ENCODE data around the gene SLC30A3.
"Not testable (repeated sequence)": the region's sequence is repeated elsewhere in the genome, so short reads cannot be mapped to it uniquely, and the experiment has no call there.

SLC30A3 gene

GRCh38 chr2:27262379-27263286 is at the start of gene SLC30A3:
Gene SLC30A3, minus strand, starts transcription at chr2:27263047. Its CDS starts 141 bp downstream, at chr2:27262906.
- peak; percentile 87 for DNase-seq
- peaks cover 42% of the 10 kb centered on the region for H3K27me3 Mint-ChIP-seq
- no peaks in the 10 kb centered on the region for H3K9me3 Mint-ChIP-seq
- no peak within 1 kb of the TSS for H3K27ac Mint-ChIP-seq
- peaks cover 29% of the 10 kb centered on the region for H3K4me1 Mint-ChIP-seq
- peak within 1 kb of the TSS; percentile 76 for H3K4me3 Mint-ChIP-seq
- CTCF ChIA-PET = interaction anchor here (0.9 to 3.5 kb wide), 4 partner anchors 12 to 84 kb away, joined by 3 to 25 read pairs (median 4); no protein-coding TSS in a partner anchor
- H3K36me3 Mint-ChIP-seq = no peaks in the 10 kb centered on the region

GRCh38 chr2:27312152-27312551 is 49.3 kb upstream of the SLC30A3 start:
- DNase-seq = no peak
- CTCF ChIA-PET = interaction anchor here (0.7 to 1.5 kb wide), 4 partner anchors 9 to 63 kb away, joined by 3 to 5 read pairs (median 4); no protein-coding TSS in a partner anchor
- no peak overlapping the region for H3K27ac Mint-ChIP-seq
- H3K9me3 Mint-ChIP-seq = no peaks in the 10 kb centered on the region
- no peak overlapping the region for H3K4me3 Mint-ChIP-seq
- no peaks in the 10 kb centered on the region for H3K4me1 Mint-ChIP-seq
- H3K36me3 Mint-ChIP-seq = peaks cover 10% of the 10 kb centered on the region
- H3K27me3 Mint-ChIP-seq = peaks cover 16% of the 10 kb centered on the region

- no peak for DNase-seq
- peaks cover 10% of the 10 kb centered on the region for H3K36me3 Mint-ChIP-seq
- peaks cover 41% of the 10 kb centered on the region for H3K27me3 Mint-ChIP-seq
- H3K4me3 Mint-ChIP-seq = no peak overlapping the region
- peaks cover 5% of the 10 kb centered on the region for H3K4me1 Mint-ChIP-seq
- H3K9me3 Mint-ChIP-seq = no peaks in the 10 kb centered on the region
- H3K27ac Mint-ChIP-seq = no peak overlapping the region
- CTCF ChIA-PET = no interaction called here
Observed at GRCh38 chr2:27309651-27310050, 46.8 kb upstream of the SLC30A3 start.

GRCh38 chr2:27308359-27308881 is 45.6 kb upstream of the SLC30A3 start, which contains the start of gene UCN:
Gene UCN, minus strand, starts transcription at chr2:27308445. Its CDS starts 550 bp downstream, at chr2:27307895.
- H3K9me3 Mint-ChIP-seq = no peaks in the 10 kb centered on the region
- peaks cover 10% of the 10 kb centered on the region for H3K36me3 Mint-ChIP-seq
- peaks cover 5% of the 10 kb centered on the region for H3K4me1 Mint-ChIP-seq
- DNase-seq = peak; percentile 28
- no peak within 1 kb of the TSS for H3K27ac Mint-ChIP-seq
- peaks cover 46% of the 10 kb centered on the region for H3K27me3 Mint-ChIP-seq
- no peak within 1 kb of the TSS for H3K4me3 Mint-ChIP-seq
- CTCF ChIA-PET = no interaction called here

- H3K27me3 Mint-ChIP-seq = peaks cover 46% of the 10 kb centered on the region
- H3K9me3 Mint-ChIP-seq = no peaks in the 10 kb centered on the region
- H3K4me3 Mint-ChIP-seq = no peak overlapping the region
- peaks cover 10% of the 10 kb centered on the region for H3K36me3 Mint-ChIP-seq
- CTCF ChIA-PET = no interaction called here
- DNase-seq = no peak
- peaks cover 8% of the 10 kb centered on the region for H3K4me1 Mint-ChIP-seq
- no peak overlapping the region for H3K27ac Mint-ChIP-seq
Observed at GRCh38 chr2:27307545-27308358, 44.9 kb upstream of the SLC30A3 start.

- peaks cover 9% of the 10 kb centered on the region for H3K4me1 Mint-ChIP-seq
- no peak for DNase-seq
- CTCF ChIA-PET = no interaction called here
- H3K4me3 Mint-ChIP-seq = no peak overlapping the region
- no peaks in the 10 kb centered on the region for H3K9me3 Mint-ChIP-seq
- H3K27ac Mint-ChIP-seq = no peak overlapping the region
- peaks cover 8% of the 10 kb centered on the region for H3K36me3 Mint-ChIP-seq
- peaks cover 46% of the 10 kb centered on the region for H3K27me3 Mint-ChIP-seq
Observed at GRCh38 chr2:27307287-27307544, 44.4 kb upstream of the SLC30A3 start.

GRCh38 chr2:27306573-27307286 is 43.9 kb upstream of the SLC30A3 start:
- Mint-ChIP-seq H3K4me1 (peaks cover 9% of the 10 kb centered on the region), H3K4me3 (peak overlapping the region; percentile 31), H3K9me3 (no peaks in the 10 kb centered on the region), H3K27me3 (peaks cover 46% of the 10 kb centered on the region), H3K27ac (no peak overlapping the region), H3K36me3 (peaks cover 8% of the 10 kb centered on the region)
- CTCF ChIA-PET = no interaction called here
- peak; percentile 56 for DNase-seq

- peaks cover 9% of the 10 kb centered on the region for H3K4me1 Mint-ChIP-seq
- DNase-seq = no peak
- H3K4me3 Mint-ChIP-seq = no peak overlapping the region
- no peaks in the 10 kb centered on the region for H3K9me3 Mint-ChIP-seq
- H3K27me3 Mint-ChIP-seq = peaks cover 49% of the 10 kb centered on the region
- CTCF ChIA-PET = no interaction called here
- peaks cover 8% of the 10 kb centered on the region for H3K36me3 Mint-ChIP-seq
- no peak overlapping the region for H3K27ac Mint-ChIP-seq
Observed at GRCh38 chr2:27306136-27306535, 43.3 kb upstream of the SLC30A3 start.

GRCh38 chr2:27305516-27305915 is 42.7 kb upstream of the SLC30A3 start:
- peaks cover 49% of the 10 kb centered on the region for H3K27me3 Mint-ChIP-seq
- peak overlapping the region; percentile 1 for H3K27ac Mint-ChIP-seq
- no peak for DNase-seq
- H3K9me3 Mint-ChIP-seq = no peaks in the 10 kb centered on the region
- H3K4me1 Mint-ChIP-seq = peaks cover 9% of the 10 kb centered on the region
- H3K4me3 Mint-ChIP-seq = no peak overlapping the region
- peaks cover 8% of the 10 kb centered on the region for H3K36me3 Mint-ChIP-seq
- CTCF ChIA-PET = interaction anchor here (0.6 to 1.3 kb wide), 2 partner anchors 26 to 62 kb away, joined by 3 to 4 read pairs; no protein-coding TSS in a partner anchor

GRCh38 chr2:27304488-27305240 is 41.8 kb upstream of the SLC30A3 start:
- Mint-ChIP-seq H3K4me3 (no peak overlapping the region), H3K27me3 (peaks cover 49% of the 10 kb centered on the region), H3K36me3 (peaks cover 6% of the 10 kb centered on the region), H3K9me3 (no peaks in the 10 kb centered on the region), H3K27ac (no peak overlapping the region), H3K4me1 (peaks cover 9% of the 10 kb centered on the region)
- CTCF ChIA-PET = interaction anchor here (0.6 to 2.0 kb wide), 3 partner anchors 25 to 204 kb away, joined by 3 to 14 read pairs (median 4); no protein-coding TSS in a partner anchor
- no peak for DNase-seq

- H3K27me3 Mint-ChIP-seq = peaks cover 55% of the 10 kb centered on the region
- peak; percentile 60 for DNase-seq
- no peak overlapping the region for H3K27ac Mint-ChIP-seq
- CTCF ChIA-PET = interaction anchor here (0.6 to 2.8 kb wide), 35 partner anchors 9 to 471 kb away, joined by 3 to 21 read pairs (median 5); partner anchors contain the start of genes ABHD1, MPV17 and TRIM54
- peaks cover 9% of the 10 kb centered on the region for H3K4me1 Mint-ChIP-seq
- no peaks in the 10 kb centered on the region for H3K9me3 Mint-ChIP-seq
- no peaks in the 10 kb centered on the region for H3K36me3 Mint-ChIP-seq
- H3K4me3 Mint-ChIP-seq = peak overlapping the region; percentile 62
Observed at GRCh38 chr2:27303093-27304025, 40.5 kb upstream of the SLC30A3 start.

- H3K27me3 Mint-ChIP-seq = peaks cover 43% of the 10 kb centered on the region
- H3K9me3 Mint-ChIP-seq, H3K4me1 Mint-ChIP-seq, H3K27ac Mint-ChIP-seq, DNase-seq, H3K36me3 Mint-ChIP-seq, H3K4me3 Mint-ChIP-seq: not testable (repeated sequence)
- CTCF ChIA-PET = interaction anchor here (1.2 to 1.7 kb wide), 3 partner anchors 11 to 49 kb away, joined by 3 to 5 read pairs (median 3); no protein-coding TSS in a partner anchor
Observed at GRCh38 chr2:27300606-27301005, 37.8 kb upstream of the SLC30A3 start.

Data from activated naive CD4-positive, alpha-beta T cell treated with anti-CD3 and anti-CD28 coated beads, Interleukin-2, amount 10 ng/mL, durations not matched to agents 7 days and 5 days (primary cell).